HG03135 (cell line): ENCODE results near the gene ZNF385A.

Experiments used
- ATAC-seq: cut with Tn5 transposase; IDR thresholded peaks from one replicate; pipeline ENCODE4 v1.9.1; 2021; ENCODE audit warnings: mild to moderate bottlenecking, moderate library complexity; ENCODE audit not compliant: unreplicated experiment

Gene ZNF385A

DNA sequence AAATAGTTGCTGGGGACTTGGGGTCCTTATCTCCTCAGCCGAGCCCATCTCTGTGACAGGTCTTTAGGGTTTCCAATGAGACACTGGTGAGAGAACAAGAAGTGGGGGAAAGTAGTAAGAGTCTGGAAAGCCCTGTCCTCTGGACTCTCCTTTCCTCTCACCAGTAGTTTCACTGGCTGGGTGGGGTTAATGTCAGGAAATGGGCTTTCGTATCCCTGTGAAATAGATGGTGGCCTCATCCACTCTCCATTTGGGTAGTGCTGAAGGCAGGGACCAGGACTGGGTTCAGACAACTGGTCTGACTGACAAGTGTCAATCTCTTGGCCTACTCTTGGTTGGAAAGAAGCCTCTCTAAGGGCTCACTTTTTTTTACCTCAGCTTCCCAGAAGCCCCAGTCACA, 7.5 kb downstream of the ZNF385A start:
- ATAC-seq = no peak

DNA sequence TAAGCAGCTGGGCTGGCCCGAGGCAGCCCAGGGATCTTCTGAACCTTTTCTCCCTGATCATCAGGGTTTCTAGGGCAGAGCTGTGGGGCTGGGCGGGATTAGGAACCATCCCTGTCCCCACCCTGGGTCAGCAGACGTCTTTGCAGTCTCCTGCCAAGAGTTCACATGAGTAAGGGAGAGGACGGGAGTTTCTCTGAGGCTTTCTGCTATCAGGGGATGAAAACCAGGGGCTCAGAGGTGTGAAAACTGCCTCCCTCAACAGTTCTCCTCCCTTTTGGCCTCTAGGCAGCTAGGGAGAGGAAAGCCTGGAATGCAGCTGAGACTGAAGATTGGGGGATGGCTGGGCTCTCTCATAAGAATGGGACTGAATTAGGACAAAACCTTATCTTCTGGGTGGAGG, 7.9 kb downstream of the ZNF385A start:
- no peak for ATAC-seq

- ATAC-seq = no peak
These were observed 9.3 kb downstream of the ZNF385A start for GRCh38 chr12:54375259-54375579.

- no peak for ATAC-seq
These were observed 9.8 kb downstream of the ZNF385A start for GRCh38 chr12:54374562-54375258.

DNA sequence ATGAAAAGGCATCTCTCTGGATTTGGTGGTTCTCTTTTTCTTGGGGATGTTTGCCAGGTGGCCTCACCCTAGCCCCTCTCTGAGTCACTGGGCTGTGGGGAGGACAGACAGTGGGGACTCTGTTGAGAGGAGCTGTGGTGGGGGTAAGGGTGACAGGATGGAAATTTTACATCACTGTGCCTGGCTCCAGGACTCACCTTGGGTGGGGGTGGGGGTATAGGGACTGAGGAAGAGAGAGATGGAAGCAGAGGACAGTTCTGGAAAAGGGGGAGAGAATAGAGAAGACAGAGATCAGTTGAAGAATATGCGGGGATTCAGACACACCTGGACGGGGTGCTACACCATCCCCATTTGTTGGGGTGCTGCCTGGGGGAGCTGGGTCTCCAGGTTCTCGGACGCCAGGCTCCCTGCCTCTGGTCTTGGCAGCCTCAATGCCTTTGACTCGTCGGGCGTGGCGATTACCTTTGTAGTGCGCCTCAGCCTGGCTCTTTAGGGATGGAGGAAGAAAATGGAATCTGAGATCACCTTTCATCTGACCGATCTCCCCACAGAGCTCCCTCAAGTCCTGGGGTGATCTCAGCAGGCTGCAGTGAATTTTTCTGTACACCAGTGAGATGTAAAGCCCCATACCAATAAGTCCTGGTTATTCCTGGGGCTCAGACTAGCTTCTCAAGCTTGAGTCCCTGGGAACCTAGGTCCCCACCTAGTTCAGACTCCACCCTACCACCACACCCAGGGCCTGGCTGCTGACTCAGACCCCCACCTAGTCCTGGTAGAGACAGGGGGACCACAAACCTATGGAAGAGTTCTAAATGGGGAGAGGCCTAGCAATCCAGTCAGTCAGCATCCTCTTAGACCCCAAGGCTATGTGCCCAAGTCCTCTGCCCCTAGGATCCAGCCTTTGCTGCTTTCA, 10.6 kb downstream of the ZNF385A start:
- no peak for ATAC-seq

DNA sequence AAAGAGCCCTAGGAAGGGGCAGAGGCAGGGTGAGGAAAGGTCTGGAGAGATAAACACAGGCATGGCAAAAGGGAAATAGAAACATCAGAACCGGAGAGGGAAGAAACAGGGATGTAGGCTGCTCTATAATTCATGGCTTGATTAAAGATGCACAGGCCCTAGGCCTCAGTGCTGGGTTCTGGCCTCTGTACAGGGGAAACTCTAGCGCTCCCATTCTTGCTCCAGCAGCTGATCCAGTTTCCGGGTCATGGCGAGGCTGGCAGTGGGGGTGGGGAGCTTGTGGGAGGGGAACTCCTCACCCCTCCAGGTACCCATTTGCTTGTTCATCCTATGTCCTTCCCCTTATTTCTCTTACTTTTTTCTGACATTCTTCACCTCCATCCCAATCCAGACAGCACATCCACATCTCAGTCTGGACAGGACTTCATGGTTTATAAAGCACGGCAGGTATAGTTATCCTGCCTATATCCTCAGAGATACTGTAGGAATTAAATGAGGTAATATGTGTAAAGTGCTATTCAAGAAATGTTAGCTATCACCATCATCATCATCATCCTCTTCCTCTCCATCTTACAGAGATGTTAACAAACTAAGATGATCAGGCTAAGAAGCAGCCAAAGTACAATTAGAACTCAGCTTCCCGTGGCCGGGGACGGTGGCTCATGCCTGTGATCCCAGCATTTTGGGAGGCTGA, 12.3 kb downstream of the ZNF385A start:
- no peak for ATAC-seq

DNA sequence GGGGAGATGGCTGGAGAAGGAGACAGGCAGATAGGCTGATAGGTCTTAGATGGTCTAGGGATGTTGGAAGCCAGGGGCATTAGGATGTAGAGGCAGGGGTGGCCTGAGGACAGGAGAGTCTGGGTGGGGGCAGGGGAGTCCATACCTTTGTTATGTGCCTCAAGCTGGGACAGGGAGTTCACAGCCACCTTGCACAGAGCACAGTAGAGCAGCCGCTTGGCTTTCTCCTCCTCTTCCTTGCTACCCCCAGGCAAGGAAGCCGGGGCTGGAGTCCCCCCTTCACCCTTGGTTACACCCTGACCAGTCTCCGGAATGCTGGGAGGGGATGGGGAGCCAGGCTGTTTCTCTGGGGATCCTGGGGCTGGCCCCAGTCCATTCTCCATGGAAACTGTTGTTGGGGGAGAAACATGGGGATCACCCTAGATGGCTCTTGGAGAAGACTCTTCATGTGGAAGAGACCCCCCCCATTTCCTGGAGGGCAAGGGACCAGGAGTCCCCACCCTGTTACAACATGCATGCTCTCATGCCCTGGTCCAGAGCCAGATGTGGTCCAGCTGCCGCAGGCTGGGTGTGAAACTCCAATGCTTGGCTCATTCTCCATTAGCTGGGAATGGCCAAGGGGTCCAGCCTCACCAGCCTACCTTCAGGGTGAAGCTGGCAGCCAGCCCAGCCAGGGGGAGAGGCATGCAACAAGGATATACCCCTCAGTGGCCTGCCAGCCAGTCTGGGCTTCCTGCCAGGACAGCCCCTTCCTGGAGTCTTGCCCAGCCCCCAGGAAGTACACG, 13.0 kb downstream of the ZNF385A start:
- ATAC-seq = no peak

- ATAC-seq = no peak
These were observed 14.3 kb downstream of the ZNF385A start for GRCh38 chr12:54370171-54370730.

GRCh38 chr12:54369597-54370131, 14.9 kb downstream of the ZNF385A start:
- ATAC-seq = no peak

DNA sequence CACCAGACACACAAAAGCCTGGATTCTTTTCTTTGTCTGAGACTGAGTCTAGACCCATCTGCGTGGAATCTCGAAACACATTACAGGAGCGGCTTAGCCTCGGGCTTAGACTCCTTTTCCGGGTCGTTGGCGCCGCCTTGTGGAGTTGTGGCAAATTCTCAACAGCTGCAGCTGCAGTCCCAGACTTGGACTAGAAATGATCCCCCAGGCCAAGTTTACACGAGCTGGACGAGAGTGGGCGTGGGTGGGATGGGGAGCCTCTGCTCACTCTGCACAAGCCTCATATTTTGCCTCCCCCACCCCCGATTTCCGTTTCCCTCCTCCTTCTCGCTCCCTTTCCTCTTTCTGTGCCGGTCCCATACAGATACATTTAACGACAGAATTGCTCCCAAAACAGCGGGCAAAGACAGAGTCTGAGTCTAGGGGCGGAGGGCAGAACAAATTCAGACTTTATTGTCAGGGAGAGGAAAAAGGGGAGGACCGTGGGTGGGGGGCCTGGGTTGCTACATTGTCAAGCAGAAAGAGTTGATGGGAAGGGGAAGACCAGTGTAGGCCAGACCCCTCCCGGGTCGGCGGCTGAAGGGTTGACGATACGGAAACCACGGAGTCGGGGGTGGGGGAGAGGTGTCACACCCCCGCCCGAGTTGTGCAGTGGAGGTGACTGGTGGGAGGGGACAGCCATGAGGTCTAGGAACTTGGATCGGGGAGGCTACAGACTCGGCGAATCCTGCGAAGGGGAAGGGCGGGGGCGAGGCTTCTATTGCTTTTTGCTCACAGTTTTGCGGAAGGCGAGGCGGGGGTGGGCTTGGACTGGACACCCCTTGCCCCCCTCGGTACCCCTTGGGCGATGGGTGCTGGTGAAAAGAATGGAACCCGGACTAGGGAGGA, 15.6 kb downstream of the ZNF385A start:
- peak; percentile 66 for ATAC-seq

DNA sequence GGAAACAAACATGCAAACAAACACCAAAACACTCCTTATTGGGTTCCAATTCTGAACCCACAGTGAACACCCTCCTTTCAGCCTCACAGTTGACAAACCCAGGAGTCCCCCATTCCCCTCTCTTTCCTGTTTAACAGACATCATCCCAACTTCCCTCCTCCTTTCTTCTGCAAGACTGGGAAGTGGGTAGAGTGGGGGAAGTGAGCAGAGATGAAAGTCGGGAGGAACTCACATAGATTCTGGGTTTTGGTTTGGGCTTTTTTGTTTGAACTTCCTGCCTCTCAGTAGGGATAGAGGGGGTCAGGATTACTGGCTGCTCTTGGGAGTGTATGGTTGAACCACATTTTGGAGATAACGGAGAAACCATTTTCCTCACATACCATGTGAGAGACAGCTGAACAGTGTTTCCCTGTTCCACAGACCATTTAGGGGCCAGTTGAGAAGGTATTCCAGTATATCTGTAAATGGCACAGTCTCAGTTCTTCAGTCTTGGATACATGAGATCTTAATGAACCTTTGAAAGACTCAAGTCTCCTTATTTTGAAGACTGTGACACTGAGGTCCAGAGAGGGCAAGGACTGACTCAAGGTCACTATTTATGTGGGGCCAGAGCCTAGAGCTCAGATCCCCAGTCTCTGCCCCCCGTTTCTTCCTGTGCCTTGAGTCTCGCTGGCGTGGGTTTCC, 16.4 kb downstream of the ZNF385A start:
- peak; percentile 11 for ATAC-seq

GRCh38 chr12:54364413-54364812, 20.1 kb downstream of the ZNF385A start, which contains the start of gene GPR84:
Gene GPR84 (minus strand): TSS chr12:54364486. CDS start chr12:54363851, 635 bp downstream.
- ATAC-seq = no peak

DNA sequence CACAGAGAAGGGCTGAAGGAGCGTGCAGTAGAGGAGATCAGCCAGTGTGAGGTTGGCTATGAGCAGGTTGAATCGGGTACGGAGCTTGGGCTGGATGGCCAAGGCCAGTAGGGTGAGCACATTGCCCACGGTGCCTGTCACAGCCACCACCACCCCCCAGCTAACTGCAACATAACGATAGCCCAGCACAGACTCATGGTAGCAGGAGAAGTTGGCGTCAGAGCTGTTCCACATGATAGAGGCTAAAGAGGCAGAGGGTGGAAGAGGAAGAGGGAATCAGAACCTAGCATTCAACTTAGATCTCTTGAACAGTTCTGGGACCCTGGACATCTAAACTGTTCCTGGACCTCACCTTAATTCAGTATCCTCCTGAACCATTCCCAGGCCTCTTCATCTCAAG, 20.9 kb downstream of the ZNF385A start:
- no peak for ATAC-seq

DNA sequence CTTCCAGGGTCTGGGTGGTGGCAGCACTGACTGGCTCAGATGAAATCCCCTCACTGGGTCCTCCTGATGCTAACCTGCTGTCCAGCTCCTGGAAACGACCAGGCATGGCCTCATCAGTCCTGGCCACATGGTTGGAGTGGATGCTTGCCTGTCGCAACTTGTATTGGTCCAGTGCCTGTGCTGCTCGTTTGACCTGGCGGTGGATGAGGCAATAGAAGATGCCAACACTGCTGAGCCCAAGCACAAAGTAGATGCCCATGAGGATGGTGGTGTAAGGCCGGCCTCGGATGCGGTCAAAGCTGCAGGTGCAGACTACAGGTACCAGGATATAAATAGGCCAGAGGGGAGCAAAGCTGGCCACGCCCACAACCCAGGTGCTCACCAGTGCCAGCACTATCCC, 21.5 kb downstream of the ZNF385A start:
- ATAC-seq = no peak

DNA sequence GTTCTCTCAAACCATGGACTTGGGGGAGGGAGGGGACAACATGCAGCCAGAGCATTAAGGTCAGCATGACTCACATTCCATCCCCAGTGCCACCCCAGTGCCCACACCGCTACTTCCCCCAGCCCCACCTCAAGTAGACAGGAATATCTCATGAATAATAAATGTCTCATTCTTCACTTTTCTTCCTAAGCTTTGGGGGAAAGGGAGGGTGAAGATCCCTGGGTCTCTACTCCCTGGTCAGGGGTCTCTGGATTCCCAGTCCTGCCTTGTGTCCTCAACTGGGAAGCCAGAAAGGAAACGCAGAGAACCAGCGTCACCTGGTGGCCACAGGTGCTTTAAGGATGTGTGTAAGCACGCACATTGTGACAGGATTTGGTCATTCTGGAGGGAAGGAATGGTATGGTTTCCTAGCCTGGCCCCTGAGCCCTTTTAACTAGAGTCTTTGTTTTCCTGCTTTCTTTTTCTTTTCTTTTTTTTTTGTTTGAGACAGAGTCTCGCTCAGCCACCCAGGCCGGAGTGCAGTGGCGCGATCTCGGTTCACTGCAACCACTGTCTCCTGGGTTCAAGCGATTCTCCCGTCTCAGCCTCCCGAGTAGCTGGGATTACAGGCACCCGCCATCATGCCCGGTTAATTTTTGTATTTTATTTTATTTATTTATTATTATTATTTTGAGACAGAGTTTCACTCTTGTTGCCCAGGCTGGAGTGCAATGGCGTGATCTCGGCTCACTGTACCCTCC, 23.6 kb downstream of the ZNF385A start:
- no peak for ATAC-seq

DNA sequence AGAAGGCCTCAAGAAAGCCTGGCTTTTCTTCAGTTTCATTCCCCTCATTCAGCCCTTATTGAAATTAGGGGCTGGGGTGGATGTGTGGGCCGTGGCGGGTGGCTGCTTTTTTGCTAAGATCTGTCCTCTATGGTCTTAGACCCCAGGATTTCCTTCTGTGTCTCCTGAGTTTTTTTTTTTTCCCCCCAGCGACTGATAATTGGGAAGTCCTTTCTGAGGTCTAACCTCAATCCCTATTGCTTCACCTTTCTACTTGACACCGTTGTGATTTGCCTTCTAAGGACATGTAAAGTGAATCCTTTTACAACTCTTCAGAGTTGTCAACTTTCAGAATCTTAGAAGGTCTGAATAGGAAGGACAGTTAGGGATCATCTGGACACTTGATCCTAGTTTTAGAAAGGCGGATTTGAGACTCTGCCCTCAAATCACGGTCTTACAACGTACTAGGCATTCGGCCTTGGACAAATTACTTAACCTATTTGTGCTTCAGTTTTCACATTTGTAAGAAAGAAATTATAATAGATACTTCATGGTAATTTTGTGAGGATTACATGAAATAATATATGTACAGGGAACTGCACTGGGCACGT, 24.7 kb downstream of the ZNF385A start:
- no peak for ATAC-seq

GRCh38 chr12:54358945-54359761, 25.4 kb downstream of the ZNF385A start:
- peak; percentile 97 for ATAC-seq
